Smooth muscle cell (in vitro differentiated cells): ENCODE data around the gene PLEKHG7. TPM values are rescaled to one million over a fixed set of nuclear protein-coding genes. Genes with fewer than 3 reads are reported as not detected.

Experiments used
- DNase-seq: peaks from one replicate; lab custom pipeline; 2025; ENCODE audit not compliant: unreplicated experiment; lab: John Stamatoyannopoulos, UW
- H2AFZ ChIP-seq: fragments of 200-600 bp; sonication (generic); 2 replicates; pipeline ENCODE4 v1.6.0; 2016; ENCODE audit warnings: antibody characterized with exemption, low read depth, mild to moderate bottlenecking
- H3F3A ChIP-seq: fragments of 200-600 bp; sonication (generic); 2 replicates; pipeline ENCODE4 v1.6.0; 2017; ENCODE audit warnings: antibody characterized with exemption, low read depth
- H3K27ac ChIP-seq: fragments of 200-600 bp; sonication (generic); 2 replicates; pipeline ENCODE4 v1.5.1; 2016; ENCODE audit warnings: low read depth, mild to moderate bottlenecking
- H3K27me3 ChIP-seq: fragments of 200-600 bp; sonication (generic); 2 replicates; pipeline ENCODE4 v1.6.1; 2016; ENCODE audit warnings: low read depth, mild to moderate bottlenecking
- H3K36me3 ChIP-seq: fragments of 200-600 bp; sonication (generic); 2 replicates; pipeline ENCODE4 v1.5.1; 2016; ENCODE audit warnings: low read depth
- H3K4me1 ChIP-seq: fragments of 200-600 bp; sonication (generic); 2 replicates; pipeline ENCODE4 v1.5.1; 2016; ENCODE audit warnings: low read depth
- H3K4me2 ChIP-seq: fragments of 200-600 bp; sonication (generic); 2 replicates; pipeline ENCODE4 v1.6.0; 2016; ENCODE audit warnings: mild to moderate bottlenecking
- H3K4me3 ChIP-seq: fragments of 200-600 bp; sonication (generic); 2 replicates; pipeline ENCODE4 v1.5.1; 2016; ENCODE audit warnings: mild to moderate bottlenecking
- H3K79me2 ChIP-seq: fragments of 200-600 bp; sonication (generic); 2 replicates; pipeline ENCODE4 v1.6.0; 2016; ENCODE audit warnings: low read depth, mild to moderate bottlenecking
- H3K9ac ChIP-seq: fragments of 200-600 bp; sonication (generic); 2 replicates; pipeline ENCODE4 v1.6.0; 2016; ENCODE audit warnings: low read depth
- H3K9me3 ChIP-seq: fragments of 200-600 bp; sonication (generic); replicated peaks from 2 replicates; pipeline ENCODE4 v1.5.1; 2016; ENCODE audit warnings: low read depth
- H4K20me1 ChIP-seq: fragments of 200-600 bp; sonication (generic); 2 replicates; pipeline ENCODE4 v1.6.0; 2016; ENCODE audit warnings: low read depth
- WGBS: methylation state at CpG from one replicate; pipeline ENCODE4 v1.1.7; 2016; ENCODE audit warnings: low lambda C conversion rate; 5-methylcytosine and 5-hydroxymethylcytosine counted together
- polyA plus RNA-seq: library from polyadenylated mRNA; unstranded; fragments of >200 nt; fragmentation: Nextera tagmentation; extraction: Ambion mirVana; gene quantifications from 2 replicates; pipeline ENCODE4 v1.2.1, GENCODE V29; 2016
- total RNA-seq: library from RNA; depleted of rRNA; stranded (reverse); fragments of >200 nt; gene quantifications from 2 replicates; pipeline ENCODE4 v1.2.3, GENCODE V29; 2014
- TF ChIP-seq, protein P1 (sequence below): fragments of 200-600 bp; sonication (generic); IDR thresholded peaks from 2 replicates; pipeline ENCODE4 v1.5.1; 2017; ENCODE audit warnings: borderline replicate concordance, mild to moderate bottlenecking, antibody characterized with exemption; ENCODE audit not compliant: insufficient read depth, poor library complexity, severe bottlenecking

The PLEKHG7 gene
- total and polyA plus RNA-seq, 2 experiments from 2014 or later, result not detected

GRCh38 chr12:92733181-92733580 is 30.4 kb downstream of the PLEKHG7 start:
- Histone ChIP-seq H3K27ac (no peak overlapping the region), H3K4me1 (no peaks in the 10 kb centered on the region), H3K36me3 (no peaks in the 10 kb centered on the region), H3K27me3 (no peaks in the 10 kb centered on the region), H4K20me1 (no peaks in the 10 kb centered on the region), H3K9me3 (no peaks in the 10 kb centered on the region), H3K4me3 (no peak overlapping the region), H3K4me2 (no peak overlapping the region), H3K9ac (no peak overlapping the region), H3F3A (no peaks in the 10 kb centered on the region), H3K79me2 (no peaks in the 10 kb centered on the region), H2AFZ (no peak overlapping the region)
- TF ChIP-seq, protein P1, sequence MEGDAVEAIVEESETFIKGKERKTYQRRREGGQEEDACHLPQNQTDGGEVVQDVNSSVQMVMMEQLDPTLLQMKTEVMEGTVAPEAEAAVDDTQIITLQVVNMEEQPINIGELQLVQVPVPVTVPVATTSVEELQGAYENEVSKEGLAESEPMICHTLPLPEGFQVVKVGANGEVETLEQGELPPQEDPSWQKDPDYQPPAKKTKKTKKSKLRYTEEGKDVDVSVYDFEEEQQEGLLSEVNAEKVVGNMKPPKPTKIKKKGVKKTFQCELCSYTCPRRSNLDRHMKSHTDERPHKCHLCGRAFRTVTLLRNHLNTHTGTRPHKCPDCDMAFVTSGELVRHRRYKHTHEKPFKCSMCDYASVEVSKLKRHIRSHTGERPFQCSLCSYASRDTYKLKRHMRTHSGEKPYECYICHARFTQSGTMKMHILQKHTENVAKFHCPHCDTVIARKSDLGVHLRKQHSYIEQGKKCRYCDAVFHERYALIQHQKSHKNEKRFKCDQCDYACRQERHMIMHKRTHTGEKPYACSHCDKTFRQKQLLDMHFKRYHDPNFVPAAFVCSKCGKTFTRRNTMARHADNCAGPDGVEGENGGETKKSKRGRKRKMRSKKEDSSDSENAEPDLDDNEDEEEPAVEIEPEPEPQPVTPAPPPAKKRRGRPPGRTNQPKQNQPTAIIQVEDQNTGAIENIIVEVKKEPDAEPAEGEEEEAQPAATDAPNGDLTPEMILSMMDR, result no peak
- 83% methylated on average over 6 of the region's 6 CpGs for WGBS
- DNase-seq, result no peak

DNA sequence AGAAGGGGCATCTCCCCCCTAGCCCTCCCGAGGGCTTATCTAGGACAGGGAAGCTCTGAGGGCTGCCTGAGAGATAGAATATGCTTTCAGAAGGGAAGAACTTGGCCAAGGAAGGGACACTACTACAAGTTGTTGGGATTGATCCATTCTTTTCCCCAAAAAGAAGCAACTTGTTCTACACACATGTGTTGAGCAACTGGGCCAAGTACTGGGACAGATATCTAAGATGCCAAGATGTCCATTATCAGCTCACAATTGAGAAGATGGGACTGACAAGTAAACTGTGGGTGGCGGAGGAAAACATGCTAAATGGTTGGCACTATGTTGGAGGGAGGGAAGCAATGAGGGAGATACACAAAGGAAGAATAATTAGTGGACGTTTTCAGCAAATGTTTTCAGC is 30.9 kb downstream of the PLEKHG7 start:
- H3K9me3 ChIP-seq, result no peaks in the 10 kb centered on the region
- H3K27me3 ChIP-seq, result no peaks in the 10 kb centered on the region
- 87% methylated on average over 3 of the region's 3 CpGs for WGBS
- TF ChIP-seq, protein P1, result no peak
- no peak overlapping the region for H3K9ac ChIP-seq
- H3K4me3 ChIP-seq, result no peak overlapping the region
- DNase-seq, result no peak
- no peaks in the 10 kb centered on the region for H4K20me1 ChIP-seq
- H3K79me2 ChIP-seq, result no peaks in the 10 kb centered on the region
- no peaks in the 10 kb centered on the region for H3F3A ChIP-seq
- H2AFZ ChIP-seq, result no peak overlapping the region
- H3K27ac ChIP-seq, result no peak overlapping the region
- no peak overlapping the region for H3K4me2 ChIP-seq
- H3K36me3 ChIP-seq, result no peaks in the 10 kb centered on the region
- H3K4me1 ChIP-seq, result no peaks in the 10 kb centered on the region

DNA sequence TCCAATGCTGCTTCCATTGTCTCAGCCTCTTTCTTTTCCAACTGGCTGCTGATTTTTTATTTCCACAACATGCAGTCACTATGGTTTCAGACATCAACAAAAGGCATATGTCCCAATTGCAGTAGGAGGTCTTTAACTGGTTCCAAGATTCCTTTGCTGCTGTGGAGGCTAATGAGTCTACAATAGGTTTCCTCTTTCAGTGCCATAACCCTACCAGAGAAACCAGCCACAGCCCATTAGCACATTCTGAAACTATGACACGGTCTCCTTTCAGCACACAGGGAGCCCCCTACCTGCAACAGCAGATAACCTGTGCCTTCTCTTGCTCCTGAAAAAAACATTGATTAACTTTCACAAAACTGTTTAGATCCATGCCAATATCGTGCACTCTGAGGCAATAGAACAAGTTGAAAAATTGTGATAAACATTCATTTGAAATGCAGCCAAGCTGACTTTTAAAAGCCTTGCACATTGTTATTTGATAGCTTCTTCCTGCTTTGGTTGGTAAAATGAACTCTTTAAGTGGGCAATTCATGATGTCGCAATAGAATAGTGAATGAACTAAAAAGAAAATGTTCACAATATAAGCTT is 32.4 kb downstream of the PLEKHG7 start:
- TF ChIP-seq, protein P1, result no peak
- Histone ChIP-seq H3K9ac (no peak overlapping the region), H3K27ac (no peak overlapping the region), H3K79me2 (no peaks in the 10 kb centered on the region), H4K20me1 (no peaks in the 10 kb centered on the region), H3K9me3 (no peaks in the 10 kb centered on the region), H2AFZ (no peak overlapping the region), H3K27me3 (no peaks in the 10 kb centered on the region), H3K36me3 (no peaks in the 10 kb centered on the region), H3K4me3 (no peak overlapping the region), H3K4me1 (no peaks in the 10 kb centered on the region), H3F3A (no peaks in the 10 kb centered on the region), H3K4me2 (no peak overlapping the region)
- WGBS, result 86% methylated on average over 3 of the region's 3 CpGs
- DNase-seq, result no peak

- H2AFZ ChIP-seq, result no peak overlapping the region
- H3K79me2 ChIP-seq, result no peaks in the 10 kb centered on the region
- 65% methylated on average over 6 of the region's 6 CpGs for WGBS
- H3K9ac ChIP-seq, result no peak overlapping the region
- DNase-seq, result no peak
- no peaks in the 10 kb centered on the region for H4K20me1 ChIP-seq
- no peaks in the 10 kb centered on the region for H3K9me3 ChIP-seq
- H3K36me3 ChIP-seq, result no peaks in the 10 kb centered on the region
- no peaks in the 10 kb centered on the region for H3K4me1 ChIP-seq
- no peaks in the 10 kb centered on the region for H3F3A ChIP-seq
- H3K27me3 ChIP-seq, result no peaks in the 10 kb centered on the region
- no peak overlapping the region for H3K4me2 ChIP-seq
- TF ChIP-seq, protein P1, result no peak
- H3K27ac ChIP-seq, result no peak overlapping the region
- no peak overlapping the region for H3K4me3 ChIP-seq
Observed at GRCh38 chr12:92736605-92737004, 33.8 kb downstream of the PLEKHG7 start.
